A549 (cell line): ENCODE measurements around the gene ZPR1. TPM values are rescaled to one million over a fixed set of nuclear protein-coding genes. Genes with fewer than 3 reads are reported as not detected.

Source experiments
- ATAC-seq, 2 experiments: fragments of 200-7000 bp in 1 of 2; fragments of >200 bp in 1 of 2; cut with Nextera tagmentation in 1 of 2; cut with Tn5 transposase in 1 of 2; 3 replicates each; pipeline versions ENCODE4 v1.8.0 to v1.9.1; 2018 to 2020; ENCODE audit warnings: mild to moderate bottlenecking in 1 of 2, moderate library complexity in 1 of 2
- CTCF ChIA-PET: fragments of 300-600 bp; sonication (Branson Sonifier 250); formaldehyde crosslinking; extraction: SDS; loops from one replicate; lab custom pipeline; 2021; ENCODE audit warnings: antibody characterized with exemption, inconsistent platforms; lab: Yijun Ruan, JAX
- POLR2A ChIA-PET: fragments of 350-600 bp; formaldehyde crosslinking; extraction: SDS; loops from one replicate; lab custom pipeline; 2021; ENCODE audit warnings: antibody characterized with exemption, inconsistent platforms; lab: Yijun Ruan, JAX
- DNase-seq, 2 experiments: peaks; one replicate each; pipeline versions ENCODE4 v3.0.0 to v3.0.0-alpha.2; 2011 to 2016; ENCODE audit warnings: low read depth in 1 of 2, low spot score in 1 of 2
- FAIRE-seq: peaks from 2 replicates; lab custom pipeline; 2011; peaks lifted over from hg19 to GRCh38; lab: Jason Lieb, UNC
- H3K27ac ChIP-seq, 2 experiments: fragments of >200 bp; sonication (Bioruptor Twin); formaldehyde crosslinking; 3 replicates each; pipeline ENCODE4 v1.5.1; 2016 to 2017
- H3K4me1 ChIP-seq: fragments of >200 bp; sonication (Bioruptor Twin); formaldehyde crosslinking; 3 replicates; pipeline ENCODE4 v1.6.1; 2016
- H3K4me2 ChIP-seq: fragments of >200 bp; sonication (Bioruptor Twin); formaldehyde crosslinking; 3 replicates; pipeline ENCODE4 v1.6.1; 2016
- H3K4me3 ChIP-seq: fragments of >200 bp; sonication (Bioruptor Twin); formaldehyde crosslinking; 3 replicates; pipeline ENCODE4 v1.5.1; 2016
- H3K9me3 ChIP-seq: fragments of >200 bp; sonication (Bioruptor Twin); formaldehyde crosslinking; 3 replicates; pipeline ENCODE4 v1.6.1; 2016
- ATOH8 ChIP-seq: fragments of 250-450 bp; sonication (Bioruptor Pico); IDR thresholded peaks from 2 replicates; pipeline ENCODE4 v1.5.0; 2020; ENCODE audit warnings: low read depth, mild to moderate bottlenecking, moderate library complexity
- CBX2 ChIP-seq: fragments of 200-600 bp; sonication (generic); IDR thresholded peaks from 2 replicates; pipeline ENCODE4 v1.6.1; 2016; ENCODE audit warnings: low read depth, mild to moderate bottlenecking, borderline replicate concordance
- CBX8 ChIP-seq: fragments of 200-600 bp; sonication (generic); IDR thresholded peaks from 2 replicates; pipeline ENCODE4 v1.6.1; 2016
- CHD4 ChIP-seq: fragments of 200-600 bp; sonication (generic); IDR thresholded peaks from 2 replicates; pipeline ENCODE4 v1.6.1; 2016; ENCODE audit warnings: antibody characterized with exemption, mild to moderate bottlenecking, borderline replicate concordance
- CTCF ChIP-seq: fragments of >200 bp; sonication (Bioruptor Twin); formaldehyde crosslinking; IDR thresholded peaks from 3 replicates; pipeline ENCODE4 v1.5.1; 2016
- EHF ChIP-seq: fragments of 250-450 bp; sonication (Bioruptor Pico); IDR thresholded peaks from 2 replicates; pipeline ENCODE4 v1.5.0; 2020; ENCODE audit warnings: mild to moderate bottlenecking
- ESRRA ChIP-seq: fragments of 150-350 bp; IDR thresholded peaks from 2 replicates; pipeline ENCODE4 v1.6.1; 2014; ENCODE audit warnings: mild to moderate bottlenecking, low read length, borderline replicate concordance
- FOXS1 ChIP-seq: fragments of 250-450 bp; sonication (Bioruptor Pico); IDR thresholded peaks from 2 replicates; pipeline ENCODE4 v1.5.0; 2020; ENCODE audit warnings: mild to moderate bottlenecking, moderate library complexity
- HEYL ChIP-seq: fragments of 250-450 bp; sonication (Bioruptor Pico); IDR thresholded peaks from 2 replicates; pipeline ENCODE4 v1.8.0; 2021; ENCODE audit warnings: mild to moderate bottlenecking, moderate library complexity
- HOXB13 ChIP-seq: fragments of 250-450 bp; sonication (Bioruptor Pico); IDR thresholded peaks from 2 replicates; pipeline ENCODE4 v1.5.0; 2020; ENCODE audit warnings: low read depth, mild to moderate bottlenecking, moderate library complexity
- HOXB5 ChIP-seq: fragments of 250-450 bp; sonication (Bioruptor Pico); IDR thresholded peaks from 2 replicates; pipeline ENCODE4 v1.5.0; 2020; ENCODE audit warnings: mild to moderate bottlenecking, moderate library complexity
- JUNB ChIP-seq: fragments of >200 bp; sonication (Bioruptor Twin); formaldehyde crosslinking; IDR thresholded peaks from 2 replicates; pipeline ENCODE4 v1.6.1; 2016
- KDM5A ChIP-seq: fragments of 200-600 bp; sonication (generic); IDR thresholded peaks from 2 replicates; pipeline ENCODE4 v1.6.1; 2016; ENCODE audit warnings: antibody characterized with exemption, mild to moderate bottlenecking
- MAZ ChIP-seq: fragments of 150-350 bp; IDR thresholded peaks from 2 replicates; pipeline ENCODE4 v1.6.1; 2014; ENCODE audit warnings: antibody characterized with exemption, low read depth, low read length, borderline replicate concordance
- NFE2L2 ChIP-seq: fragments of 150-350 bp; conservative IDR thresholded peaks from 2 replicates; pipeline ENCODE4 v1.6.1; 2014; ENCODE audit warnings: low read length
- NPAS2 ChIP-seq: fragments of 250-450 bp; sonication (Bioruptor Pico); IDR thresholded peaks from 2 replicates; pipeline ENCODE4 v1.8.0; 2022; ENCODE audit warnings: mild to moderate bottlenecking, moderate library complexity, borderline replicate concordance
- NR3C1 ChIP-seq: fragments of >200 bp; sonication (Bioruptor Twin); formaldehyde crosslinking; IDR thresholded peaks from 3 replicates; pipeline ENCODE4 v1.6.1; 2017
- POLR2A ChIP-seq: IDR thresholded peaks from 2 replicates; pipeline ENCODE4 v1.6.1; 2012; ENCODE audit warnings: mild to moderate bottlenecking, low read length
- POLR2AphosphoS2 ChIP-seq: conservative IDR thresholded peaks from 2 replicates; pipeline ENCODE4 v1.6.1; 2012; ENCODE audit warnings: low read length, improper control_type of control experiment, inconsistent platforms
- RARB ChIP-seq: fragments of 250-450 bp; sonication (Bioruptor Pico); IDR thresholded peaks from 2 replicates; pipeline ENCODE4 v1.8.0; 2021; ENCODE audit warnings: mild to moderate bottlenecking, moderate library complexity
- RNF2 ChIP-seq: fragments of 200-600 bp; sonication (generic); IDR thresholded peaks from 2 replicates; pipeline ENCODE4 v1.6.1; 2016; ENCODE audit warnings: low read depth, mild to moderate bottlenecking, antibody characterized with exemption, moderate library complexity, borderline replicate concordance
- SMC3 ChIP-seq: fragments of >200 bp; sonication (Bioruptor Twin); formaldehyde crosslinking; IDR thresholded peaks from 3 replicates; pipeline ENCODE4 v1.6.1; 2018; ENCODE audit warnings: inconsistent platforms
- TFCP2L1 ChIP-seq: fragments of 250-450 bp; sonication (Bioruptor Pico); IDR thresholded peaks from 2 replicates; pipeline ENCODE4 v1.5.0; 2021; ENCODE audit warnings: mild to moderate bottlenecking
- ZFP36 ChIP-seq: fragments of 450-650 bp; IDR thresholded peaks from 2 replicates; pipeline ENCODE4 v1.6.1; 2014; ENCODE audit warnings: borderline replicate concordance; ENCODE audit not compliant: partially characterized antibody
- ZSCAN20 ChIP-seq: fragments of 250-450 bp; sonication (Bioruptor Pico); IDR thresholded peaks from 2 replicates; pipeline ENCODE4 v1.8.0; 2022; ENCODE audit warnings: mild to moderate bottlenecking, moderate library complexity
- WGBS: methylation state at CpG from one replicate; pipeline ENCODE4 v1.1.6; 2017; ENCODE audit errors: missing lambda C conversion rate; 5-methylcytosine and 5-hydroxymethylcytosine counted together
- polyA plus RNA-seq, 4 experiments: library from polyadenylated mRNA; depleted of rRNA in 3 of 4; stranded (reverse); fragments of >200 nt; fragmentation: RNase III in 1 of 4; extraction: RNeasy Plus Mini Kit Qiagen cat#74134 plus additional on column Dnase treatment in 1 of 4; gene quantifications; 2 replicates in 3 of 4; 3 replicates in 1 of 4; pipeline ENCODE4 v1.2.3, GENCODE V29; 2011 to 2017
- TF ChIP-seq, protein P1 (sequence below): fragments of 450-650 bp; IDR thresholded peaks from 2 replicates; pipeline ENCODE4 v1.6.1; 2014; ENCODE audit warnings: antibody characterized with exemption
- TF ChIP-seq, protein P2 (sequence below): IDR thresholded peaks from 2 replicates; pipeline ENCODE4 v1.6.1; 2012; ENCODE audit warnings: low read depth, borderline replicate concordance

The ZPR1 gene
- polyA plus RNA-seq, 2 of the 4 experiments (the other 2 are of a cell fraction) = 44.1 to 65.6 TPM

GRCh38 chr11:116832350-116833290, 44.8 kb upstream of the ZPR1 start:
- FAIRE-seq (no peak), ATAC-seq (no peak), DNase-seq (no peak)
- 0 out of 3 replicates have a peak, but pooled peaks cover 4% of the 10 kb centered on the region for H3K4me1 ChIP-seq
- TF ChIP-seq CHD4 (no peak), RNF2 (no peak), HOXB13 (CRISPR knock-in tag) (no peak), ESRRA (no peak), MAZ (no peak), POLR2AphosphoS2 (no peak), KDM5A (no peak), CTCF (no peak), CBX2 (no peak), NPAS2 (CRISPR knock-in tag) (no peak), TFCP2L1 (CRISPR knock-in tag) (no peak), POLR2A (no peak), SMC3 (no peak), CBX8 (no peak), HOXB5 (CRISPR knock-in tag) (no peak), ZSCAN20 (no peak), JUNB (no peak)
- TF ChIP-seq, protein P1, sequence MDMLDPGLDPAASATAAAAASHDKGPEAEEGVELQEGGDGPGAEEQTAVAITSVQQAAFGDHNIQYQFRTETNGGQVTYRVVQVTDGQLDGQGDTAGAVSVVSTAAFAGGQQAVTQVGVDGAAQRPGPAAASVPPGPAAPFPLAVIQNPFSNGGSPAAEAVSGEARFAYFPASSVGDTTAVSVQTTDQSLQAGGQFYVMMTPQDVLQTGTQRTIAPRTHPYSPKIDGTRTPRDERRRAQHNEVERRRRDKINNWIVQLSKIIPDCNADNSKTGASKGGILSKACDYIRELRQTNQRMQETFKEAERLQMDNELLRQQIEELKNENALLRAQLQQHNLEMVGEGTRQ = no peak
- CTCF ChIA-PET = interaction anchor here (0.8 to 1.1 kb wide), 2 partner anchors 39 to 42 kb away, joined by 3 to 7 read pairs; partner anchors contain the start of gene APOA5
- POLR2A ChIA-PET = no interaction called here
- no peak overlapping the region for H3K4me3 ChIP-seq
- no peak overlapping the region for H3K27ac ChIP-seq
- 70% methylated on average over 10 of the region's 13 CpGs for WGBS
- H3K9me3 ChIP-seq = no peaks in the 10 kb centered on the region
- no peak overlapping the region for H3K4me2 ChIP-seq

GRCh38 chr11:116831790-116832349, 44.0 kb upstream of the ZPR1 start:
- CTCF ChIA-PET = no interaction called here

GRCh38 chr11:116830184-116830912, 42.5 kb upstream of the ZPR1 start:
- 88% methylated on average over 10 of the region's 17 CpGs for WGBS
- ChIA-PET POLR2A (no interaction called here), CTCF (interaction anchor here (1.0 to 2.2 kb wide), 2 partner anchors 39 to 276 kb away, joined by 3 to 4 read pairs; partner anchors contain the start of gene APOA5)
- no peak for DNase-seq
- Histone ChIP-seq H3K27ac (no peak overlapping the region), H3K9me3 (no peaks in the 10 kb centered on the region), H3K4me1 (0 out of 3 replicates have a peak, but pooled peaks cover under 1% of the 10 kb centered on the region), H3K4me3 (no peak overlapping the region), H3K4me2 (no peak overlapping the region)
- TF ChIP-seq HOXB13 (CRISPR knock-in tag) = no peak
- TF ChIP-seq NFE2L2 = no peak
- TF ChIP-seq, protein P2, sequence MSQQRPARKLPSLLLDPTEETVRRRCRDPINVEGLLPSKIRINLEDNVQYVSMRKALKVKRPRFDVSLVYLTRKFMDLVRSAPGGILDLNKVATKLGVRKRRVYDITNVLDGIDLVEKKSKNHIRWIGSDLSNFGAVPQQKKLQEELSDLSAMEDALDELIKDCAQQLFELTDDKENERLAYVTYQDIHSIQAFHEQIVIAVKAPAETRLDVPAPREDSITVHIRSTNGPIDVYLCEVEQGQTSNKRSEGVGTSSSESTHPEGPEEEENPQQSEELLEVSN = no peak
- TF ChIP-seq RARB (CRISPR knock-in tag) = no peak
- no peak for TF ChIP-seq FOXS1 (CRISPR knock-in tag)
- TF ChIP-seq TFCP2L1 (CRISPR knock-in tag) = no peak
- TF ChIP-seq ATOH8 (CRISPR knock-in tag) = no peak
- no peak for TF ChIP-seq HEYL
- no peak for TF ChIP-seq EHF (CRISPR knock-in tag)
- no peak for TF ChIP-seq ZFP36
- no peak for TF ChIP-seq CBX8
- TF ChIP-seq CHD4 = no peak
- no peak for ATAC-seq
- no peak for FAIRE-seq

More at GRCh38 chr11:116831790-116832349, 44.0 kb upstream of the ZPR1 start:
- TF ChIP-seq NR3C1 (no peak), JUNB (no peak)
- Histone ChIP-seq H3K4me2 (no peak overlapping the region), H3K4me3 (no peak overlapping the region), H3K27ac (no peak overlapping the region), H3K9me3 (no peaks in the 10 kb centered on the region), H3K4me1 (0 out of 3 replicates have a peak, but pooled peaks cover 4% of the 10 kb centered on the region)
- POLR2A ChIA-PET = no interaction called here
- WGBS = 64% methylated on average over 6 of the region's 7 CpGs
- ATAC-seq (no peak), FAIRE-seq (no peak), DNase-seq (no peak)
